GM12878 (cell line): ENCODE measurements around the gene TBXAS1. TPM values are rescaled to one million over a fixed set of nuclear protein-coding genes. Genes with fewer than 3 reads are reported as not detected.

Experiments
- ATAC-seq: fragments of 200-7000 bp; cut with Tn5 transposase; 3 replicates; pipeline ENCODE4 v1.9.1; 2020; ENCODE audit warnings: mild to moderate bottlenecking, moderate library complexity
- BruUV-seq: library from RNA; stranded (reverse); fragments of 400-500 nt; replicated peaks from 2 replicates; lab custom pipeline; 2021; lab: Mats Ljungman, UMichigan
- CTCF ChIA-PET: fragments of 300-600 bp; sonication (Branson Sonifier 250); formaldehyde crosslinking; extraction: SDS; loops from one replicate; lab custom pipeline; 2021; ENCODE audit warnings: inconsistent platforms; lab: Yijun Ruan, JAX
- POLR2A ChIA-PET: fragments of 350-600 bp; formaldehyde crosslinking; extraction: SDS; loops from one replicate; lab custom pipeline; 2021; ENCODE audit warnings: inconsistent platforms; lab: Charles Lee
- RAD21 ChIA-PET: fragments of 300-600 bp; sonication (Branson Sonifier 250); formaldehyde crosslinking; loops from one replicate; lab custom pipeline; 2023; ENCODE audit warnings: antibody characterized with exemption; ENCODE audit not compliant: unreplicated experiment; lab: Charles Lee
- SMC1A ChIA-PET: fragments of 300-600 bp; sonication (Branson Sonifier 250); formaldehyde crosslinking; loops from one replicate; lab custom pipeline; 2023; ENCODE audit not compliant: unreplicated experiment, uncharacterized antibody; lab: Charles Lee
- DNase-seq: peaks from one replicate; pipeline ENCODE4 v3.0.0-alpha.2; 2011; ENCODE audit warnings: low read depth, low spot score
- FAIRE-seq: peaks from 3 replicates; lab custom pipeline; 2011; peaks lifted over from hg19 to GRCh38; lab: Jason Lieb, UNC
- H2AFZ ChIP-seq: 2 replicates; pipeline ENCODE4 v1.6.0; 2011; ENCODE audit warnings: low read depth, low read length, control low read depth; ENCODE audit not compliant: control insufficient read depth
- H3K27ac ChIP-seq: 2 replicates; pipeline ENCODE4 v1.5.1; 2011; ENCODE audit warnings: control low read depth; ENCODE audit not compliant: control insufficient read depth, insufficient read depth
- H3K27me3 ChIP-seq, 2 experiments: replicated peaks in 1 of 2; 2 replicates each; pipeline versions ENCODE4 v1.6.0 to v1.6.1; 2011; ENCODE audit warnings: low read length in 1 of 2; ENCODE audit not compliant: control insufficient read depth in 2 of 2, insufficient read depth in 2 of 2
- H3K36me3 ChIP-seq, 2 experiments: 2 replicates each; pipeline ENCODE4 v1.5.1; 2011; ENCODE audit warnings: low read length in 1 of 2; ENCODE audit not compliant: control insufficient read depth in 2 of 2, insufficient read depth in 2 of 2
- H3K4me1 ChIP-seq: 2 replicates; pipeline ENCODE4 v1.6.1; 2011; ENCODE audit warnings: mild to moderate bottlenecking, low read length, moderate library complexity, mixed read lengths; ENCODE audit not compliant: control insufficient read depth, insufficient read depth
- H3K4me2 ChIP-seq: 2 replicates; pipeline ENCODE4 v1.6.0; 2011; ENCODE audit warnings: control low read depth; ENCODE audit not compliant: control insufficient read depth, insufficient read depth
- H3K4me3 ChIP-seq: fragments of 200-600 bp; sonication (generic); 2 replicates; pipeline ENCODE4 v1.5.1; 2016
- H3K79me2 ChIP-seq: 2 replicates; pipeline ENCODE4 v1.6.0; 2011; ENCODE audit warnings: low read length; ENCODE audit not compliant: control insufficient read depth, insufficient read depth
- H3K9ac ChIP-seq: 2 replicates; pipeline ENCODE4 v1.8.0; 2011; ENCODE audit warnings: low read length, control low read depth, mixed read lengths; ENCODE audit not compliant: control insufficient read depth, insufficient read depth
- H3K9me3 ChIP-seq: replicated peaks from 3 replicates; pipeline ENCODE4 v1.5.1; 2011; ENCODE audit warnings: mild to moderate bottlenecking, low read length; ENCODE audit not compliant: control insufficient read depth, insufficient read depth
- H4K20me1 ChIP-seq: 2 replicates; pipeline ENCODE4 v1.6.0; 2011; ENCODE audit not compliant: control insufficient read depth, insufficient read depth
- CEBPB ChIP-seq, 2 experiments: fragments of 150-350 bp in 1 of 2; IDR thresholded peaks; 2 replicates each; pipeline ENCODE4 v1.6.1; 2012 to 2014; ENCODE audit warnings: low read depth in 2 of 2, low read length in 2 of 2, borderline replicate concordance in 1 of 2, inconsistent platforms in 1 of 2
- CREM ChIP-seq: IDR thresholded peaks from 2 replicates; pipeline ENCODE4 v1.6.1; 2014; ENCODE audit warnings: antibody characterized with exemption, low read depth
- EGR1 ChIP-seq, 2 experiments: IDR thresholded peaks; 1 replicate in 1 of 2; 2 replicates in 1 of 2; pipeline ENCODE4 v1.6.1; 2011 to 2012; ENCODE audit warnings: low read depth in 2 of 2, low read length in 2 of 2, borderline replicate concordance in 1 of 2, mild to moderate bottlenecking in 1 of 2, moderate library complexity in 1 of 2
- HCFC1 ChIP-seq: fragments of 150-350 bp; IDR thresholded peaks from 2 replicates; pipeline ENCODE4 v1.6.1; 2014; ENCODE audit warnings: low read length
- HDGF ChIP-seq: fragments of 450-650 bp; IDR thresholded peaks from 2 replicates; pipeline ENCODE4 v1.6.1; 2016; ENCODE audit warnings: antibody characterized with exemption
- PAX8 ChIP-seq: fragments of 450-650 bp; IDR thresholded peaks from 2 replicates; pipeline ENCODE4 v1.6.1; 2017; ENCODE audit warnings: mild to moderate bottlenecking, moderate library complexity
- POU2F2 ChIP-seq: IDR thresholded peaks from 3 replicates; pipeline ENCODE4 v1.6.1; 2011; ENCODE audit warnings: low read depth, mild to moderate bottlenecking, low read length, borderline replicate concordance
- RAD21 ChIP-seq: IDR thresholded peaks from 2 replicates; pipeline ENCODE4 v1.6.1; 2011; ENCODE audit warnings: mild to moderate bottlenecking, low read depth, low read length, moderate library complexity; ENCODE audit not compliant: insufficient read depth
- RBBP5 ChIP-seq: fragments of 200-600 bp; sonication (generic); conservative IDR thresholded peaks from 2 replicates; pipeline ENCODE4 v1.6.1; 2016
- RCOR1 ChIP-seq: conservative IDR thresholded peaks from 2 replicates; pipeline ENCODE4 v1.6.1; 2012; ENCODE audit warnings: low read depth, low read length, improper control_type of control experiment
- RFX5 ChIP-seq: IDR thresholded peaks from 2 replicates; pipeline ENCODE4 v1.6.1; 2011; ENCODE audit warnings: low read depth, low read length, improper control_type of control experiment
- RUNX3 ChIP-seq: IDR thresholded peaks from 2 replicates; pipeline ENCODE4 v1.6.1; 2012; ENCODE audit warnings: low read length, inconsistent platforms
- SMC3 ChIP-seq: IDR thresholded peaks from 2 replicates; pipeline ENCODE4 v1.6.1; 2011; ENCODE audit warnings: low read length, improper control_type of control experiment, borderline replicate concordance
- in situ Hi-C: fragments of 300-500 bp; cut with MboI; formaldehyde crosslinking; loops from 9 replicates; pipeline ENCODE4 v1.14.3; 2018; ENCODE audit warnings: mixed read lengths
- intact Hi-C: fragments of 100-400 bp; cut with micrococcal nuclease; formaldehyde crosslinking; loops from one replicate; pipeline ENCODE4 v1.14.2; 2022; ENCODE audit not compliant: unreplicated experiment
- polyA plus RNA-seq, 11 experiments: library from polyadenylated mRNA; depleted of rRNA in 4 of 11; unstranded in 6 of 11; stranded (reverse) in 5 of 11; fragments of >200 nt; fragmentation: Nextera tagmentation in 4 of 11; fragmentation: Illumina TruSeq in 1 of 11; extraction: Ambion mirVana in 4 of 11; extraction: Trizol in 1 of 11; gene quantifications; 1 replicate in 1 of 11; 2 replicates in 10 of 11; pipeline versions ENCODE4 v1.2.1 to v1.2.3, GENCODE V29; 2011 to 2016; ENCODE audit warnings: inconsistent platforms in 2 of 11, missing spikeins in 2 of 11, low read depth in 1 of 11
- total RNA-seq, 4 experiments: library from RNA; depleted of rRNA in 3 of 4; stranded (reverse); fragments of >200 nt in 3 of 4; fragmentation: Illumina TruSeq in 1 of 4; extraction: Trizol in 1 of 4; gene quantifications; 2 replicates each; pipeline versions ENCODE4 v1.2.1 to v1.2.3, GENCODE V29; 2013 to 2021
- TF ChIP-seq, protein P1 (sequence below), 3 experiments: IDR thresholded peaks in 2 of 3; conservative IDR thresholded peaks in 1 of 3; 2 replicates each; pipeline ENCODE4 v1.5.1; 2011; ENCODE audit warnings: low read depth in 3 of 3, low read length in 3 of 3, mild to moderate bottlenecking in 3 of 3, control low read depth in 2 of 3, moderate library complexity in 2 of 3, inconsistent platforms in 1 of 3, mixed read lengths in 1 of 3; ENCODE audit not compliant: control insufficient read depth in 2 of 3, insufficient read depth in 1 of 3; ENCODE audit errors: extremely low read depth in 1 of 3
- TF ChIP-seq, protein P2 (sequence below): IDR thresholded peaks from 2 replicates; pipeline ENCODE4 v1.6.1; 2012; ENCODE audit warnings: low read depth, low read length, improper control_type of control experiment
- TF ChIP-seq, protein P3 (sequence below): fragments of 450-650 bp; IDR thresholded peaks from 2 replicates; pipeline ENCODE4 v1.6.1; 2014; ENCODE audit warnings: mild to moderate bottlenecking
- TF ChIP-seq, protein P4 (sequence below): fragments of 450-650 bp; IDR thresholded peaks from 2 replicates; pipeline ENCODE4 v1.6.1; 2017; ENCODE audit warnings: mild to moderate bottlenecking, low read depth, inconsistent platforms; ENCODE audit not compliant: poor library complexity, severe bottlenecking

TBXAS1 gene
- total and polyA plus RNA-seq, 10 of the 15 experiments (the other 5 are each of a cell fraction or from before 2014, with no cell fraction given) = 1.5 to 32.7 (median 16.3) TPM

DNA sequence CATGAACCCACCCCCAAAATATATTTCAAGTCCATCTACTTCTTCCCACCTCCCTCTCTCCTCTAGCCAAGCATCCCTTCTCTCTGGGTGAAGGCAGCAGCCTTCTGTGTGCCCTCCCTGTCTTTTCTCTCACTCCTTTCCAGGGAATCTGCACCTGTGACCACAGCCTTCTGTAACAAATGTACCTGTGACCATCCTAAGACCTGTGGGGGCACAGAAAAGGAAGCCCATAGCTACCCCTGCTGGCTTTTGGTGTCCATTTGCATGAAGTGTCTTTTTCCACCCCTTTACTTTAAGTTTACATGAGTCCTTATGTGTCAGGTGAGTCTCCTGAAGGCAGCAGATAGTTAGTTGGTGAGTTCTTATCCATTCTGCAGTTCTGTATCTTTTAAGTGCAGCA is 2.0 kb upstream of the TBXAS1 start:
- ATAC-seq = peak; percentile 8; the same call in 1 of the 3 replicates
- Histone ChIP-seq H4K20me1 (no peaks in the 10 kb centered on the region), H3K4me2 (no peak overlapping the region)
- TF ChIP-seq HCFC1 = no peak
- TF ChIP-seq POU2F2 = 0 out of 3 replicates have a peak, but pooled peaks have one; percentile 28
- TF ChIP-seq SMC3 = peak; percentile 34; the same call in 1 of the 2 replicates
- TF ChIP-seq, protein P1, sequence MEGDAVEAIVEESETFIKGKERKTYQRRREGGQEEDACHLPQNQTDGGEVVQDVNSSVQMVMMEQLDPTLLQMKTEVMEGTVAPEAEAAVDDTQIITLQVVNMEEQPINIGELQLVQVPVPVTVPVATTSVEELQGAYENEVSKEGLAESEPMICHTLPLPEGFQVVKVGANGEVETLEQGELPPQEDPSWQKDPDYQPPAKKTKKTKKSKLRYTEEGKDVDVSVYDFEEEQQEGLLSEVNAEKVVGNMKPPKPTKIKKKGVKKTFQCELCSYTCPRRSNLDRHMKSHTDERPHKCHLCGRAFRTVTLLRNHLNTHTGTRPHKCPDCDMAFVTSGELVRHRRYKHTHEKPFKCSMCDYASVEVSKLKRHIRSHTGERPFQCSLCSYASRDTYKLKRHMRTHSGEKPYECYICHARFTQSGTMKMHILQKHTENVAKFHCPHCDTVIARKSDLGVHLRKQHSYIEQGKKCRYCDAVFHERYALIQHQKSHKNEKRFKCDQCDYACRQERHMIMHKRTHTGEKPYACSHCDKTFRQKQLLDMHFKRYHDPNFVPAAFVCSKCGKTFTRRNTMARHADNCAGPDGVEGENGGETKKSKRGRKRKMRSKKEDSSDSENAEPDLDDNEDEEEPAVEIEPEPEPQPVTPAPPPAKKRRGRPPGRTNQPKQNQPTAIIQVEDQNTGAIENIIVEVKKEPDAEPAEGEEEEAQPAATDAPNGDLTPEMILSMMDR (IDR thresholded peaks at IDR 0.05 in 2 of 3, conservative IDR thresholded peaks at IDR 0.05 in 1 of 3; ENCODE audit: control insufficient read depth in 2 of 3, extremely low read depth in 1 of 3, insufficient read depth in 1 of 3, low read depth in 3 of 3, low read length in 3 of 3) = peak; percentile 16 to 32 (median 26); a peak in 3 of 6 replicates
- TF ChIP-seq, protein P2, sequence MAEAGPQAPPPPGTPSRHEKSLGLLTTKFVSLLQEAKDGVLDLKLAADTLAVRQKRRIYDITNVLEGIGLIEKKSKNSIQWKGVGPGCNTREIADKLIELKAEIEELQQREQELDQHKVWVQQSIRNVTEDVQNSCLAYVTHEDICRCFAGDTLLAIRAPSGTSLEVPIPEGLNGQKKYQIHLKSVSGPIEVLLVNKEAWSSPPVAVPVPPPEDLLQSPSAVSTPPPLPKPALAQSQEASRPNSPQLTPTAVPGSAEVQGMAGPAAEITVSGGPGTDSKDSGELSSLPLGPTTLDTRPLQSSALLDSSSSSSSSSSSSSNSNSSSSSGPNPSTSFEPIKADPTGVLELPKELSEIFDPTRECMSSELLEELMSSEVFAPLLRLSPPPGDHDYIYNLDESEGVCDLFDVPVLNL = no peak
- TF ChIP-seq RFX5 = no peak
- TF ChIP-seq RAD21 = peak; percentile 73
- peak; percentile 26; the same call in 1 of the 2 replicates for TF ChIP-seq RUNX3
- no peak for TF ChIP-seq EGR1 (IDR thresholded peaks at IDR 0.05; ENCODE audit: borderline replicate concordance in 1 of 2, low read depth in 2 of 2, low read length in 2 of 2)
- TF ChIP-seq, protein P3, sequence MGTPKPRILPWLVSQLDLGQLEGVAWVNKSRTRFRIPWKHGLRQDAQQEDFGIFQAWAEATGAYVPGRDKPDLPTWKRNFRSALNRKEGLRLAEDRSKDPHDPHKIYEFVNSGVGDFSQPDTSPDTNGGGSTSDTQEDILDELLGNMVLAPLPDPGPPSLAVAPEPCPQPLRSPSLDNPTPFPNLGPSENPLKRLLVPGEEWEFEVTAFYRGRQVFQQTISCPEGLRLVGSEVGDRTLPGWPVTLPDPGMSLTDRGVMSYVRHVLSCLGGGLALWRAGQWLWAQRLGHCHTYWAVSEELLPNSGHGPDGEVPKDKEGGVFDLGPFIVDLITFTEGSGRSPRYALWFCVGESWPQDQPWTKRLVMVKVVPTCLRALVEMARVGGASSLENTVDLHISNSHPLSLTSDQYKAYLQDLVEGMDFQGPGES = no peak
- TF ChIP-seq, protein P4, sequence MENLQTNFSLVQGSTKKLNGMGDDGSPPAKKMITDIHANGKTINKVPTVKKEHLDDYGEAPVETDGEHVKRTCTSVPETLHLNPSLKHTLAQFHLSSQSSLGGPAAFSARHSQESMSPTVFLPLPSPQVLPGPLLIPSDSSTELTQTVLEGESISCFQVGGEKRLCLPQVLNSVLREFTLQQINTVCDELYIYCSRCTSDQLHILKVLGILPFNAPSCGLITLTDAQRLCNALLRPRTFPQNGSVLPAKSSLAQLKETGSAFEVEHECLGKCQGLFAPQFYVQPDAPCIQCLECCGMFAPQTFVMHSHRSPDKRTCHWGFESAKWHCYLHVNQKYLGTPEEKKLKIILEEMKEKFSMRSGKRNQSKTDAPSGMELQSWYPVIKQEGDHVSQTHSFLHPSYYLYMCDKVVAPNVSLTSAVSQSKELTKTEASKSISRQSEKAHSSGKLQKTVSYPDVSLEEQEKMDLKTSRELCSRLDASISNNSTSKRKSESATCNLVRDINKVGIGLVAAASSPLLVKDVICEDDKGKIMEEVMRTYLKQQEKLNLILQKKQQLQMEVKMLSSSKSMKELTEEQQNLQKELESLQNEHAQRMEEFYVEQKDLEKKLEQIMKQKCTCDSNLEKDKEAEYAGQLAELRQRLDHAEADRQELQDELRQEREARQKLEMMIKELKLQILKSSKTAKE = no peak
- no peak for TF ChIP-seq RBBP5
- TF ChIP-seq HDGF = no peak
- TF ChIP-seq PAX8 = no peak
- no peak for TF ChIP-seq CREM
- no peak for TF ChIP-seq CEBPB (IDR thresholded peaks at IDR 0.05; ENCODE audit: borderline replicate concordance in 1 of 2, low read depth in 2 of 2, low read length in 2 of 2)
- no peak for TF ChIP-seq RCOR1
- TF ChIP-seq, all 136 proteins: peak for 5
- Histone ChIP-seq H3K36me3 (no peaks in the 10 kb centered on the region), H3K79me2 (peaks cover 2% of the 10 kb centered on the region; the same call in 1 of the 2 replicates), H3K4me3 (no peak overlapping the region), H3K9ac (no peak overlapping the region), H3K9me3 (no peaks in the 10 kb centered on the region), H3K27ac (no peak overlapping the region), H2AFZ (no peak overlapping the region), H3K4me1 (peaks cover 26% of the 10 kb centered on the region), H3K27me3 (peaks cover 0 to 1% of the 10 kb centered on the region in 2 experiments; a peak in 1 of 4 replicates)
- in situ Hi-C loops = no loop called here
- BruUV-seq = no TSS peak
- no peak for DNase-seq
- intact Hi-C loops = loop anchor here (2.0 to 5.0 kb wide), 2 partner anchors 175 to 180 kb away; no protein-coding TSS in a partner anchor
- no peak for FAIRE-seq
- POLR2A ChIA-PET = no interaction called here
- SMC1A ChIA-PET = interaction anchor here (1.0 to 3.8 kb wide), 4 partner anchors 29 to 225 kb away, joined by 3 to 38 read pairs (median 4); no protein-coding TSS in a partner anchor
- RAD21 ChIA-PET = interaction anchor here (0.6 to 2.6 kb wide), 4 partner anchors 90 to 194 kb away, joined by 3 to 12 read pairs (median 4); no protein-coding TSS in a partner anchor
- CTCF ChIA-PET = interaction anchor here (1.7 to 4.7 kb wide), 3 partner anchors 180 to 393 kb away, joined by 6 to 52 read pairs (median 14); no protein-coding TSS in a partner anchor
